ENCODE measurements around the gene MIPOL1.
"Not testable (repeated sequence)": the region's sequence is repeated elsewhere in the genome, so short reads cannot be mapped to it uniquely, and the experiment has no call there.

The MIPOL1 gene

DNA sequence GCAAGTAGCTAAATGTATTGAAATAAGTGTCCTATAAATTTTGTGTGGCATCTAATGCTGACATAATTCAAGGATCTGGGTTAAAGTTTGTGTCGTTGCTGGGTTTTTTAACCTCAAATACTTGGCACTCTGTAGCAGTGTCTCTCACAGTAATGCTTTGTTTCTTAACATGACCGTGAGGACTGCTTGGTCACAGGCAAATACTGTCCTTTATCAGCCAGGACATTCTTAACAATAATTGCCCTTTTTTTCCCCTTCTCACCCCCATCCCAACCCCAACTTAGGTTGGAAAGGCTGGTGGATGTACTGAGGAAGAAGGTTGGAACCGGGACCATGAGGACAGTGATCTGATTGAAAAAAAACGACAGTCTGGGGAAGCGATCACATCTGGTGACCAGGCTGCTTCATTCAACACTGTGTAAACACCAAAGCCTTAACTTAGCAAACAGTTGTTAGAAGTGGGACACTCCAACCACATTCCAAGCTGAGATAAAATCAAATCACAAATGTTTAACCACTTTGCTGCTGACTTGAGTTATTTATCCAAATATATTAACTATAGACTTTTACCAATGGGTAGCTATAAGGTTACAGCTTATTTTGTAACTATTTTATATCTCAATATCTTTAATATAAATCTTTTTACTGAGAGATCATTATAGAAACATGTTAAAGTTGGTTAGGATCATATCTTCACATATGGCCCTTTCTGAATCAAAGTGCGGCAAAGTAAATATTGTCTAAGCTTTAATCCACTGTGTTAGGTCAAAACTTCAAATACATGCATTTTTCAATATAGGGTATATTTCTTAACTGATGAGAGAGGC lies 349.1 kb downstream of the MIPOL1 start:
- DNase-seq (ENCODE audit: low spot score), result no peak

DNA sequence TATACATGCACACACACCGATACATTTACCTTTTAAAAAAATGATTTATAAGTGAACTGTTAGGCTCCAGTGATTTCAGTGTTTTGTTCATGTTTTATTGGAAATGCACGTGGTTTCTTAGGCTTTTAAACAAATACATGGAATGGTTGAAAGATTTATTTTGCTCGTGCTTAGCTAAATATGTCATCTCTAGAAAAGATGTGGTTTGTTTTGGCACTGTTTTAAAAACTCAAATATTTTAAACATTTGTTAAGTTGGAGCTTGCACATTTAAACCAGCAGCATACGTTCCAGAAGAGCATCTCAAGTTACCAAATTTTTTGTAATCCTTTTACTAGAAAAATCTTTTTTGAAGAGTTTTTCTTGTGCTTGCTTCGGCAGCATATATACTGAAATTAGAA lies 352.8 kb downstream of the MIPOL1 start:
- DNase-seq (ENCODE audit: low spot score), result no peak

- DNase-seq (ENCODE audit: low spot score), result no peak
These were observed 353.4 kb downstream of the MIPOL1 start for GRCh38 chr14:37551119-37551518.

DNA sequence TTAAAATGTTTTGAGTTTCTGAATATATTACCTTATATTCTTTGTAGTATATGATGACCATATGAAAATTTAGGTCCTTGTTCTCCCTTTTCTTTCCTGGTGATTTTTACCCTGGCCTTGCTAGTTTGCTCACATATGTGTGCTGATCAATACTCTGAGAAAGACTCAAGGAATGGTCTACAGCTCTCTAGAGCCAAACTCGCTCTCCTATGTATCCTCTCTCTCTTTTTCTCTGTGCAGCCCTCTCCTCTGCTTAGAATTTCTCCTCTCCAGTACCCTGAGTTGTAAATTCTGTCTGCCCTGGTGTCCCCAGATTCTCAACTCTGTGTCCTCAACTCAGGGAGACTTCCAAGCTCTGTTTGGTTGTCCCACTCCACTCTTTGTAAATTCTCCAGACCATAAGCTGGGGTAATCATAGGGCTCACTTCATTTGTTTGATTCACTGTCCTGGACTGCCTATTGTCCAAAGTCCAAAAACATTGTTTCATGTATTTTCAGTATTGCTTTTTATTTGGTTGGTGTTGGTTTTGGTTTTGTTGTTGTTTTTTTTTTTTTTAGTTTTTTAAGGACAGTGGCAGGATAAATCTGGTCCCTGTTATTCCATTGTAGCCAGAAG lies 356.3 kb downstream of the MIPOL1 start:
- DNase-seq (ENCODE audit: low spot score), result no peak

GRCh38 chr14:37555596-37555995 lies 357.9 kb downstream of the MIPOL1 start:
- DNase-seq (ENCODE audit: low spot score), result not testable (repeated sequence)

- no peak for DNase-seq (ENCODE audit: low spot score)
These were observed 361.0 kb downstream of the MIPOL1 start for GRCh38 chr14:37558740-37559139.

DNA sequence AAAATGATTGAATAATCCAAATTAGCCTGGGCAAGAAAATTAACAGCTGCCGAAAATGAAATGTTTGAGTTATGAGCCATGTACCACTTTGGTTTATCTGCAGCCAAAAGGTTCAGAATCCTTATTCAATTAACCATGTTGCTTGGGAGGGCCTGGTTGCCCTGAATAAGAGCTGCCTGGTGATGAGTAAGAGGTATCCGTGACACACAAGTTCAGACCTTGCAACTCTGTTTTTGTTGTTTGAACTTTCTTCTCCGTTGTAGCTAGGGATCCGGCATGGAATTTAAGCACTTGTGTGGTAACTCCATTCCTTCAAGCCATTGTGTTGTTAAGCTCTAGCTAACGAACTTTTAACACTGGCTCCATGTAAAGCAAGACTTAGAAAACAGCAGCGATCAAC lies 361.6 kb downstream of the MIPOL1 start:
- no peak for DNase-seq (ENCODE audit: low spot score)

DNA sequence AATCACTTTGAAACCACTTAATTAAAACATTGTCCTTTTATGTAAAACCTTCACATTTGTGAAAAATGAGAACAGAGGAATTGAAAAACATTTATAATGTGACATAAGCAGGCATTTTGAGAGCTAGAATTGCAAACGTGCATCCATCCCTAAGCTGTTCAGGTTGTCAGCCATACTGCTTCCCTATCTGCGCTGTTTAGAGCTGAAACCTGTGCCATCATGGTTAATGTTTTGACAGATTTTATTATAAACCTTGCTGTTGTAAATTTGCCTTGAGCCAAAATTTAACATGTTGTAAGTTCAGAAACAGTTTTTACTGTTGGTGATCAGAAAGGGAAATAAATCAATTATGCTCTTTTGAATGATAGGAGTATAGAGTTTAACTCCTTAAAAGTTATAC lies 365.5 kb downstream of the MIPOL1 start:
- no peak for DNase-seq (ENCODE audit: low spot score)

DNA sequence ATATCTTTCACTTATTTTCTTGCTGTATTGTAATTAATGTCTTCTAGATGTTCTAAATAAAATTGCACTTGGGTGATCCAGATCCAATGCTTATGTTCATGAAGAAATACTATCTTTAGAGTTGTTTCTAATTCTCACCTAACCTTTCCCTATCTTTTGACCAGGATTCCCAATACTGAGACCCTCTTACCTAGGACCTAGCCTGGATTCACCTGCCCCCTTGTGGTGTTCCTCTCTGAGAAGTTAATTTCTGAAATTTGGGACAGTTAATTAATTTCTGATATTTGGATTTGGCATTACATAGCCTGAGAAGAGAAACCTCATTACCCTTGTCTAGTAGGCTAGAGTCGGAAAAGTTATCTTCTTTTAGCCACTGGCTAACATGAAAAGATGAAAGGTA lies 367.8 kb downstream of the MIPOL1 start:
- DNase-seq (ENCODE audit: low spot score), result no peak

- no peak for DNase-seq (ENCODE audit: low spot score)
These were observed 369.2 kb downstream of the MIPOL1 start for GRCh38 chr14:37566811-37567371.

- no peak for DNase-seq (ENCODE audit: low spot score)
These were observed 372.0 kb downstream of the MIPOL1 start for GRCh38 chr14:37569729-37570128.

DNA sequence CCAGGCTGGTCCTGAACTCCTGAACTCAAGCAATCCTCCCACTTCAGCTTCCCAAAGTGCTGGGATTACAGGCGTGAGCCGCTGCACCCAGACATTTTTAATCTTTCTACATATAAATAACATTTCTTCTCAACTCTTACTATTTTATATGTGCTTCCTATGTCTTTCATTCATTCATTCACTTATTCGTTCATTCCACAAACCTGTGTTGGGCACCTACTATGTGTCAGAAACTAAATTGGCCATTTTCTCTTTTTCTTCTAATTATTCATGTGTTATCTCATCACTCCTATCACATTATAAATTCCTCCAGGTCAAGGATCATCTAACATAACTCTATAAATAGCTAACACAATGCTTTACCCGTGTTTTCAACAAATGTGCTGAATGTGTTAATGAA lies 373.7 kb downstream of the MIPOL1 start:
- DNase-seq (ENCODE audit: low spot score), result no peak

DNA sequence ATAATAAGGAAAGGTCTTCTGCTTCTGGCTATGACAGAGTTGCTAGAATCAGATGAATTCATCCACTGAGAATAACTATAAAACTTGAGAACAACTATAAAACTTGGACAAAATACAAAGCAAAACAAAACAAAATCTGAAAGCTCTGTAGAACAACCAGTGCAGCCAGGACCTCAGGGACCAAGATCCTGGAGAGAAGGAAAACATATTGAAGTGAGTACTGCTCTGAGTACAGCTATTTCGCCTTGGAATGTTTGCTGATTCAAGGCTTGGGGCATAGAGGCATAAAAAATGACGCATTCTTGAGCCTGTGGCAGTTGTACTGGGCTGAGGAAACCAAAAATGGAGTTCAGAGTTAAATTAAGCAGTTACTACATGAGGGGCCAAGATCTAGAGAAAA lies 375.6 kb downstream of the MIPOL1 start:
- DNase-seq (ENCODE audit: low spot score), result no peak

GRCh38 chr14:37579274-37579673 lies 381.5 kb downstream of the MIPOL1 start:
- no peak for DNase-seq (ENCODE audit: low spot score)

DNA sequence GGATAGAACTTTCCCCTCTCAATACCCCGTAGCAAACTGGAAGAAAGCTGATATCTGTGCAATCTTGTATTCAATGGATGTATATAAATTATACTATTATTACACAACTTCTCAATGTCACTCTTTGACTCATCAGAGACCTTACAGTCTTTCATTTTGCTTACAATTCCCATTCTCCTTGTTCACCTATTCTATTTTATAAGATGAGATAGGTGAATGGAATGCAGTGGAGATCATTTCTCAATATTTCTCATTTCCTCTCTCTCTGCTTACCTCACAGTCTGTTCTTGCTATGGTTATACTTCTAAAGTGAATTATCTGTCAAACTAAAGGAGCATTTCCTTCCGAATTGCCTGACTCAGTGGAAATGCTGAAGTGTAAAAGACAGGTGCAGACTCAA lies 382.4 kb downstream of the MIPOL1 start:
- no peak for DNase-seq (ENCODE audit: low spot score)

DNA sequence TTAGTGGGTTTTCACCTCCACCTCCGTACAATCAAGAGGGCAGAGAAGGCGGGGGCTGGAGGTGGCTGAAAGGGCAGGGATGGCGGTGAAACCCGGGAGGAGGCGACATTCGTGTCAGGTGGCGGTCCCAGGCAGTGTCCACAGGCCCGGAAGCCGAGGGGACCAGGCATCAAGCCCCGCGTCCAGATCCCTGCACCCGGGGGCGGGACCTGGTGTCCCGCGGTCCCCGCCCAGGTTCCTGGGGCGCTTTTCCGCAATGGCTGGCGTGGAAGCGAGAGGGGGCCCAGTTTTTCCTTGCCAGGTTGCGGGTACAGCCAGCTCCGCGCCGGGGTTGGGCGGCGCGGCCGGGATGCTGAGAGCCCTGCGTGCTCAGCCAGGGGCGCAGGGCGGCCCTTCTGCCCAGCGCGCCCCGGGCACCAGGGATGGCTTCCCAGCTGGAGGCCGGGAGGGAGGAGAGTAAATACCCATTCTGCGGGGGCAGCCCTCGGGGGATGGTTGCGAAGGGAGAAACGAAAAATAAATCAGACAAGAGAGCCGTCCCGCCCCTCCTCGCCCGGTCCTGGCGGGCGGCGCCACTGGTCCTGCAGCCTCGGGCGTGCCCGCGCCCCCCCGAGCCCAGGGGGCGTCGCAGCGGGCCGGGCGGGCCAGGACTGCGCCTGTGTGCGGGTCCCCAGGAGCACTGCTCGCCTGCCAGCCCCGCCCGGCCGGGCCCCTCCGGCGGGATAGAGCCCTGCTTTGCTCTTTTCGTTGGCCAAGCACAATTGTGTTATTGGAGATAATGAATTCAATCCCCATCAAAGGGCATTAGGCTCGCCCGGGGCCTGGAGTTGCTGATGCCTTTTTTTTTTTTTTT lies 385.8 kb downstream of the MIPOL1 start:
- no peak for DNase-seq (ENCODE audit: low spot score)

GRCh38 chr14:37584211-37585100 lies 386.7 kb downstream of the MIPOL1 start:
- DNase-seq (ENCODE audit: low spot score), result no peak

GRCh38 chr14:37585101-37585511 lies 387.4 kb downstream of the MIPOL1 start:
- DNase-seq (ENCODE audit: low spot score), result no peak

DNA sequence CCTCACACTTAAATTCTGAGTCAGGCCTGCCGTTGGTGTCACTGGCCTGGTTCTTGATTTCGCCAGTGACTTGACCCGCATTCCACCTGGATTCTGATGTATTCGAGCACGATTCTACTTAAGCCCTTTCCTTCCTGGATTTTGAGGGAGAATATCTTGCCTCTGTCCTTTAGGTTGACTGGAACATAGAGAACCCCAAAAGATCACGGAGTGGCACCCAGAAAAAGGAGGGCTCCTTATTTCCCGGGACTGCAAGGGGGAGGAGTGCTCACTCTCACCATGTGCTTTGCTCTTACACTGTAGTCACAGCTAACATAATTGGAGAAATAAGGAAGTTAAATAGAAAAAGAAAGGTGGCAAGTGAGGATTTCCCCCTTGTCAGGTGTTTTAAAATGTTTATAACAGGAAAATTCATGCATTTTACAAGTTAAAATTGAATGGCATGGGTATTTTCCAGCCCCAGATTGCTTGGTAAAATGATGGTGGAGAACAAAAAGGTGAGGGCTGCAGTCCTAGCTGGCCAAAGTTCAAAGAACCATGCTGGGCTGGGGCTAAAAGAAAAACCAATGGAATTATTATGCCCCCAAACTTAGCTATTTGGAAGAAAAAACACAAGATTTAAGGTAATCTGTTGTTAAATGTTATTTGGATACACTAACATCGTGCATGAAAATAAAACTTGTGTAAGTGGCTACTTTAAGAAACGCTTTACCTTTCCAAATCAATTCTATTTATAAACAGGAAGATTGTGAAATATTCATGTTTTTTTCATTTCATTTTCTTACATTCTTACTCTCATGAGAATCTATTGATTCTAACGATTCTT lies 388.4 kb downstream of the MIPOL1 start:
- DNase-seq (ENCODE audit: low spot score), result no peak

DNA sequence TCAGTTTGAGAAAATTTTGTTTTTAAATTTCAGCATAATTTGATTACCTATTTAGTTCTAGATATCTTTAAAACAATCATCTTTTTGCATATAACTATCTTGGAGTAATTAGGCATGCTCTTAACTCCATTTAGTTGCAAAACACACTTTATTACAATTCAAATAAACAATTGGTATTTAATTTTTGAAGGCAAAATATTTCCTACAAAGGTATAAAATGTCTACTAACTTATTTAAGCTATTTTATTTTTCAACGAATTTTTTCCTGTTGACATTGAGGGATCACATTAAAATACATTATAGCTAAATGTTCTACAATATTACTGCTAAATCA lies 389.0 kb downstream of the MIPOL1 start:
- no peak for DNase-seq (ENCODE audit: low spot score)

All from CD4-positive, alpha-beta T cell treated with Interleukin-6 at 100 ng/mL for 8 hours (primary cell).